H9 (cell line): ENCODE results near the gene GPR35. TPM values are rescaled to one million over a fixed set of nuclear protein-coding genes. Genes with fewer than 3 reads are reported as not detected.
A peak's percentile ranks its signal among the peaks of the same experiment; 100 is the strongest.

Experiments used
- DNase-seq: peaks from one replicate; pipeline ENCODE4 v3.0.0-alpha.2; 2017
- H2AFZ ChIP-seq: one replicate; pipeline ENCODE4 v1.6.1; 2013; ENCODE audit warnings: mild to moderate bottlenecking, low read length, control low read depth, moderate library complexity
- H2AK5ac ChIP-seq: 2 replicates; pipeline ENCODE4 v1.6.1; 2013; ENCODE audit warnings: low read length, control low read depth, mixed read lengths; ENCODE audit not compliant: insufficient read length
- H2BK120ac ChIP-seq: one replicate; pipeline ENCODE4 v1.6.1; 2013; ENCODE audit warnings: low read depth, mild to moderate bottlenecking, low read length, control low read depth, inconsistent platforms; ENCODE audit not compliant: poor library complexity, severe bottlenecking
- H2BK12ac ChIP-seq: 2 replicates; pipeline ENCODE4 v1.6.1; 2013; ENCODE audit warnings: low read length, control low read depth, mixed read lengths, low read depth; ENCODE audit not compliant: insufficient read length
- H2BK15ac ChIP-seq: 2 replicates; pipeline ENCODE4 v1.6.1; 2013; ENCODE audit warnings: low read depth, low read length, control low read depth
- H2BK20ac ChIP-seq: one replicate; pipeline ENCODE4 v1.6.1; 2013; ENCODE audit warnings: low read depth, mild to moderate bottlenecking, low read length, control low read depth, inconsistent platforms; ENCODE audit not compliant: poor library complexity, severe bottlenecking
- H2BK5ac ChIP-seq: 2 replicates; pipeline ENCODE4 v1.6.1; 2013; ENCODE audit warnings: low read length, control low read depth, mixed read lengths; ENCODE audit not compliant: insufficient read length
- H3K14ac ChIP-seq: 2 replicates; pipeline ENCODE4 v1.6.1; 2013; ENCODE audit warnings: low read length, control low read depth; ENCODE audit not compliant: insufficient read depth
- H3K18ac ChIP-seq: 2 replicates; pipeline ENCODE4 v1.6.1; 2013; ENCODE audit warnings: low read depth, mild to moderate bottlenecking, mixed read lengths, low read length, control low read depth; ENCODE audit not compliant: insufficient read length
- H3K23ac ChIP-seq: 2 replicates; pipeline ENCODE4 v1.6.1; 2013; ENCODE audit warnings: low read length, control low read depth, mixed read lengths, low read depth; ENCODE audit not compliant: insufficient read length
- H3K23me2 ChIP-seq: 2 replicates; pipeline ENCODE4 v1.6.1; 2013; ENCODE audit warnings: low read depth, mild to moderate bottlenecking, mixed read lengths, low read length, control low read depth; ENCODE audit not compliant: insufficient read length, poor library complexity, severe bottlenecking
- H3K27ac ChIP-seq: 2 replicates; pipeline ENCODE4 v1.5.1; 2013; ENCODE audit warnings: low read length, control low read depth, mixed read lengths, low read depth; ENCODE audit not compliant: insufficient read length
- H3K27me3 ChIP-seq: 2 replicates; pipeline ENCODE4 v1.6.1; 2013; ENCODE audit warnings: low read length, control low read depth, inconsistent platforms; ENCODE audit not compliant: insufficient read depth
- H3K4ac ChIP-seq: 2 replicates; pipeline ENCODE4 v1.6.1; 2013; ENCODE audit warnings: low read depth, mild to moderate bottlenecking, control low read depth, inconsistent platforms, low read length, moderate library complexity
- H3K4me1 ChIP-seq: 2 replicates; pipeline ENCODE4 v1.6.1; 2013; ENCODE audit warnings: low read length, control low read depth, inconsistent platforms; ENCODE audit not compliant: insufficient read depth
- H3K4me2 ChIP-seq: 2 replicates; pipeline ENCODE4 v1.6.1; 2013; ENCODE audit warnings: low read length, control low read depth, mixed read lengths; ENCODE audit not compliant: insufficient read length, insufficient read depth
- H3K56ac ChIP-seq: 2 replicates; pipeline ENCODE4 v1.6.1; 2013; ENCODE audit warnings: low read depth, mild to moderate bottlenecking, mixed read lengths, low read length, control low read depth; ENCODE audit not compliant: insufficient read length
- H3K79me1 ChIP-seq: 2 replicates; pipeline ENCODE4 v1.6.1; 2013; ENCODE audit warnings: low read depth, mild to moderate bottlenecking, moderate library complexity, low read length, control low read depth, inconsistent platforms; ENCODE audit not compliant: insufficient read depth, poor library complexity, severe bottlenecking
- H3K79me2 ChIP-seq: 2 replicates; pipeline ENCODE4 v1.6.1; 2013; ENCODE audit warnings: low read length, control low read depth, inconsistent platforms; ENCODE audit not compliant: insufficient read depth
- H3K9ac ChIP-seq: 2 replicates; pipeline ENCODE4 v1.6.1; 2013; ENCODE audit warnings: low read length, control low read depth, mixed read lengths; ENCODE audit not compliant: insufficient read length; ENCODE audit errors: extremely low read depth
- H3K9me3 ChIP-seq: one replicate; pipeline ENCODE4 v1.6.1; 2013; ENCODE audit warnings: low read depth, low read length, inconsistent platforms; ENCODE audit not compliant: control insufficient read depth
- H3T11ph ChIP-seq: one replicate; pipeline ENCODE4 v1.6.1; 2013; ENCODE audit warnings: mild to moderate bottlenecking, low read length, control low read depth, inconsistent platforms
- H4K20me1 ChIP-seq: one replicate; pipeline ENCODE4 v1.6.1; 2013; ENCODE audit not compliant: control insufficient read depth, insufficient read length, insufficient read depth
- H4K5ac ChIP-seq: 2 replicates; pipeline ENCODE4 v1.6.1; 2013; ENCODE audit warnings: low read depth, mild to moderate bottlenecking, mixed read lengths, low read length, control low read depth; ENCODE audit not compliant: insufficient read length
- H4K8ac ChIP-seq: replicated peaks from 2 replicates; pipeline ENCODE4 v1.6.1; 2013; ENCODE audit warnings: low read length, control low read depth, mixed read lengths, low read depth; ENCODE audit not compliant: insufficient read length
- H4K91ac ChIP-seq: 2 replicates; pipeline ENCODE4 v1.6.1; 2013; ENCODE audit warnings: low read depth, mild to moderate bottlenecking, moderate library complexity, mixed read lengths, low read length, control low read depth; ENCODE audit not compliant: insufficient read length
- H3K27ac Mint-ChIP-seq, 3 experiments: 2 replicates in 2 of 3; 3 replicates in 1 of 3; pipeline ENCODE4 v1.8.0; 2020 to 2021; ENCODE audit warnings: mixed read lengths in 3 of 3, mild to moderate bottlenecking in 1 of 3, moderate library complexity in 1 of 3
- H3K27me3 Mint-ChIP-seq: 2 replicates; pipeline ENCODE4 v1.8.0; 2021; ENCODE audit warnings: low read depth, mild to moderate bottlenecking, moderate library complexity, mixed read lengths
- H3K36me3 Mint-ChIP-seq, 3 experiments: 2 replicates in 2 of 3; 3 replicates in 1 of 3; pipeline ENCODE4 v1.8.0; 2020 to 2021; ENCODE audit warnings: low read depth in 3 of 3, mixed read lengths in 3 of 3; ENCODE audit not compliant: insufficient read depth in 1 of 3
- H3K4me1 Mint-ChIP-seq, 2 experiments: 2 replicates each; pipeline ENCODE4 v1.8.0; 2020; ENCODE audit warnings: mixed read lengths in 2 of 2
- H3K4me3 Mint-ChIP-seq, 2 experiments: 2 replicates in 1 of 2; 3 replicates in 1 of 2; pipeline ENCODE4 v1.8.0; 2020 to 2021; ENCODE audit warnings: mild to moderate bottlenecking in 2 of 2, mixed read lengths in 2 of 2, moderate library complexity in 1 of 2
- H3K9me3 Mint-ChIP-seq, 2 experiments: 2 replicates in 1 of 2; 3 replicates in 1 of 2; pipeline ENCODE4 v1.8.0; 2020; ENCODE audit warnings: mild to moderate bottlenecking in 2 of 2, mixed read lengths in 2 of 2, moderate library complexity in 1 of 2
- CTCF ChIP-seq: fragments of 200-600 bp; sonication (generic); conservative IDR thresholded peaks from 3 replicates; pipeline ENCODE4 v1.8.0; 2021; ENCODE audit warnings: antibody characterized with exemption, mild to moderate bottlenecking
- WGBS: extraction: QIAGEN DNeasy Blood & Tissue Kit; methylation state at CpG from one replicate; pipeline ENCODE4 v1.1.7; 2013; ENCODE audit warnings: missing lambda C conversion rate, low lambda C conversion rate, mixed read lengths; ENCODE audit not compliant: insufficient read length; ENCODE audit errors: extremely low coverage; 5-methylcytosine and 5-hydroxymethylcytosine counted together
- total RNA-seq: library from RNA; stranded (reverse); gene quantifications from 2 replicates; pipeline ENCODE4 v1.2.1, GENCODE V29; 2021

GPR35 gene
- total RNA-seq, 1 experiment from 2014 or later = 1.4 TPM

- H3K79me2 ChIP-seq = no peaks in the 10 kb centered on the region
- no peak for TF ChIP-seq CTCF
- no peak overlapping the region for H4K91ac ChIP-seq
- no peak overlapping the region for H3K56ac ChIP-seq
- no peak overlapping the region for H3K4me2 ChIP-seq
- H3K23me2 ChIP-seq = no peaks in the 10 kb centered on the region
- no peaks in the 10 kb centered on the region; a peak in 2 of 7 replicates for H3K36me3 Mint-ChIP-seq
- H3K23ac ChIP-seq = no peak overlapping the region
- no peak overlapping the region for H3K4me3 Mint-ChIP-seq
- H2BK12ac ChIP-seq = no peak overlapping the region
- no peak overlapping the region for H4K5ac ChIP-seq
- no peak overlapping the region for H3T11ph ChIP-seq
- H3K79me1 ChIP-seq = no peaks in the 10 kb centered on the region
- no peak overlapping the region; a peak in 1 of 7 replicates for H3K27ac Mint-ChIP-seq
- no peak overlapping the region for H2BK15ac ChIP-seq
- H2BK5ac ChIP-seq = no peak overlapping the region
- H3K4me1 ChIP-seq = no peaks in the 10 kb centered on the region
- no peak overlapping the region for H2AFZ ChIP-seq
- H3K14ac ChIP-seq = no peak overlapping the region; the same call in 1 of the 2 replicates
- no peak overlapping the region for H3K27ac ChIP-seq
- peaks cover 56% of the 10 kb centered on the region for H3K27me3 Mint-ChIP-seq
- no peak overlapping the region for H3K4ac ChIP-seq
- no peak overlapping the region for H3K18ac ChIP-seq
- no peak overlapping the region for H2BK120ac ChIP-seq
- no CpG with 5 or more reads among the region's 22 CpGs for WGBS
- H3K9me3 Mint-ChIP-seq = peaks cover 4% of the 10 kb centered on the region in 2 experiments; a peak in 3 of 5 replicates
- H2BK20ac ChIP-seq = no peak overlapping the region
- H3K9ac ChIP-seq = no peak overlapping the region
- peak; percentile 9 for DNase-seq
- peaks cover 9 to 17% of the 10 kb centered on the region in 2 experiments for H3K4me1 Mint-ChIP-seq
- no peaks in the 10 kb centered on the region for H3K27me3 ChIP-seq
- H4K8ac ChIP-seq = no peak overlapping the region
- H4K20me1 ChIP-seq = no peaks in the 10 kb centered on the region
- no peaks in the 10 kb centered on the region for H3K9me3 ChIP-seq
- no peak overlapping the region for H2AK5ac ChIP-seq
Observed at GRCh38 chr2:240647503-240648154, 22.3 kb downstream of the GPR35 start.
